Measurements from ENCODE around the gene SLC3A2.

GRCh38 chr11:62917906-62918502 lies 37.3 kb downstream of the SLC3A2 start:
- TF ChIP-seq POLR2AphosphoS5 (IDR thresholded peaks at IDR 0.05) (no peak), CTCF (IDR thresholded peaks at IDR 0.05 in 8 of 11, conservative IDR thresholded peaks at IDR 0.05 in 3 of 11) (no peak), POLR2A (IDR thresholded peaks at IDR 0.05) (no peak)

Data from spleen (tissue), 7 donors.